ENCODE results near the gene EFNA1. TPM values are rescaled to one million over a fixed set of nuclear protein-coding genes. Genes with fewer than 3 reads are reported as not detected.

Gene EFNA1
- total RNA-seq, 4 donors from 2014 or later, result 125 to 235 (median 185) TPM

DNA sequence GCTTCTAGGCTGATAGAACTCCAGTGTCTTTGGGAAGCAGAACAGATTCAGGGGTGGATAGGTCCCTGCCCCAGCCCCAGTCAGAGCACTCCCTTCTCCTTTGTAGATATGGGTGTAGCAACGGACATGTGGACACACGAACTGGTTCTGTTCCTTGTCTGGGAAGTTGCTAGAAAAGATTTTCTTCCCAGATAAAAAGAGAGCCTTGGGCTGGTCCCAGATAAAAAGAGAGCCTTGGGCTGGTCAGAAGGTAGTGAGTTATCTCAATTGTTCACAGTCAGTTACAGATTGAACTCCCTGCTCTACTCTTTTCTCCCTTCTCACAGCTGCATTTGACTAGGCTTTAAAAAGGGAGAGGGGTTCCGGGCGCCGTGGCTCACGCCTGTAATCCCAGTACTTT lies 7.4 kb upstream of the EFNA1 start:
- intact Hi-C loops (cut with DNase I; ENCODE audit: low total_unique reads), result no loop called here
- WGBS, 2 donors, result 47 to 60% methylated on average over 6 of the region's 6 CpGs

DNA sequence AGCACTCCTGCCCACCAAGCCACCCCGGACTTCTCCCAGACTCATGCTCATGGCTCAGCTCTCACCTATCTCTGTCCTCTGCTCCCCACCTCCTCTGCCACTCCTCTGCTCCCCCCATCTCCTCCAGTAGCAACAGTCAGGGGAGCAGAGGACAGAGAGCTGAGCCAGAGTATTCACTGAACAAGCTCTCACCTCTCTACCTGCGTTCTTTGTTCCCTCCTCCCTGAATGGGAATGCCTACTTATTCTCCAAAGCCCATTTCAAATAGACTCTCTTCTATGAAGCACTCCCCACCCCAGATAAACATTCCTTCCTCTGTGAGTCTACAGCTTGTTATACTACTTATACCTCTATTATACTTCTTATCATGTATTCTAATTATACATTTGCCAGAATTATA lies 6.4 kb upstream of the EFNA1 start:
- 87 to 91% methylated on average over 2 of the region's 2 CpGs for WGBS, 2 donors
- H3K4me3 ChIP-seq (ENCODE audit: low read depth, poor library complexity, severe bottlenecking), result no peak overlapping the region
- no peak for TF ChIP-seq POLR2A (IDR thresholded peaks at IDR 0.05)
- TF ChIP-seq, protein P1, sequence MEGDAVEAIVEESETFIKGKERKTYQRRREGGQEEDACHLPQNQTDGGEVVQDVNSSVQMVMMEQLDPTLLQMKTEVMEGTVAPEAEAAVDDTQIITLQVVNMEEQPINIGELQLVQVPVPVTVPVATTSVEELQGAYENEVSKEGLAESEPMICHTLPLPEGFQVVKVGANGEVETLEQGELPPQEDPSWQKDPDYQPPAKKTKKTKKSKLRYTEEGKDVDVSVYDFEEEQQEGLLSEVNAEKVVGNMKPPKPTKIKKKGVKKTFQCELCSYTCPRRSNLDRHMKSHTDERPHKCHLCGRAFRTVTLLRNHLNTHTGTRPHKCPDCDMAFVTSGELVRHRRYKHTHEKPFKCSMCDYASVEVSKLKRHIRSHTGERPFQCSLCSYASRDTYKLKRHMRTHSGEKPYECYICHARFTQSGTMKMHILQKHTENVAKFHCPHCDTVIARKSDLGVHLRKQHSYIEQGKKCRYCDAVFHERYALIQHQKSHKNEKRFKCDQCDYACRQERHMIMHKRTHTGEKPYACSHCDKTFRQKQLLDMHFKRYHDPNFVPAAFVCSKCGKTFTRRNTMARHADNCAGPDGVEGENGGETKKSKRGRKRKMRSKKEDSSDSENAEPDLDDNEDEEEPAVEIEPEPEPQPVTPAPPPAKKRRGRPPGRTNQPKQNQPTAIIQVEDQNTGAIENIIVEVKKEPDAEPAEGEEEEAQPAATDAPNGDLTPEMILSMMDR (IDR thresholded peaks at IDR 0.05), result no peak
- intact Hi-C loops (cut with DNase I; ENCODE audit: low total_unique reads), result no loop called here
- DNase-seq (ENCODE audit: low spot score in 2 of 2), result no peak

More for the DNA sequence above, 7.4 kb upstream of the EFNA1 start:
- DNase-seq (ENCODE audit: low spot score in 2 of 2), result no peak
- TF ChIP-seq POLR2A (IDR thresholded peaks at IDR 0.05), result no peak
- TF ChIP-seq, protein P1 (IDR thresholded peaks at IDR 0.05), result no peak
- no peak overlapping the region for H3K4me3 ChIP-seq (ENCODE audit: low read depth, poor library complexity, severe bottlenecking)

DNA sequence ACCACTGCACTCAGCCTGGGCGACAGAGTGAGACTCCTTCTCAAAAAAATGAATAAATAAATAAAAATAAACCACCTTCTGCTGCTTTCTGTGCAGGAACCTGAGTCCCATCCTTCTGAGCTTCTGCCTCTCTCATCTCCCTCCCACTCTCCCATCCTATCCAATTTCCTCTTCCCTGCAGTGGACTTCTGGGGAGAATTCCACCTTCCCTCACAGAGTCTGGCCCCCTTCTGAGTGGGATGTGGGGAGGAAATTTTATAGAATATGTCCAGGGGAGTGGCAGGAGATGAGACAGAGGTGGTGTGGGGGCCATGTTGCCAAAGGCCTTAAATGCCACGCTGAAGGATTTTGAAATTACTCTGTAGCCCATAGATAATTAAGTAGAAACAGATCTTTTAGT lies 5.4 kb upstream of the EFNA1 start:
- TF ChIP-seq, protein P1 (IDR thresholded peaks at IDR 0.05), result no peak
- no peak for TF ChIP-seq POLR2A (IDR thresholded peaks at IDR 0.05)
- H3K4me3 ChIP-seq (ENCODE audit: low read depth, poor library complexity, severe bottlenecking), result no peak overlapping the region
- intact Hi-C loops (cut with DNase I; ENCODE audit: low total_unique reads), result no loop called here
- DNase-seq (ENCODE audit: low spot score in 2 of 2), result no peak
- 84 to 85% methylated on average over 2 of the region's 2 CpGs for WGBS, 2 donors

DNA sequence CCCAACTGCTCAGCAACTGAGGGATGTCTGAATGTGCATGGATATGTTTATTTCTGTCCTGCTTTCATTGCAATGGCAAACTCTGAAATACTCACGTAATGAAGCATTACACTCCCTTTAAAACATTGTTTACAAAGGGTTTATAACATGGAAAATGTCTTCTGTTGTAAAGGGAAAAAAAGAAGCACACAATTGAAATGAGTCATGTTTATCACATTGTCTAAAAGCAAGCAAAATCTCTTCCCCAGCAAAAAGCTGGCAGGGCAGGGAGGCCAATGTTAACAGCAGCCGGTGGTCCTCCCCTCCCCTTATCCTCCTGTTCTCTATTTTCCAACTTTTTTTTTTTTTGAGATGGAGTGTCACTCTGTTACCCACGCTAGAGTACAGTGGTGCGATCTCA lies 3.9 kb upstream of the EFNA1 start:
- WGBS, 2 donors, result 68 to 71% methylated on average over 4 of the region's 4 CpGs
- DNase-seq (ENCODE audit: low spot score in 2 of 2), result no peak
- intact Hi-C loops (cut with DNase I; ENCODE audit: low total_unique reads), result no loop called here
- no peak overlapping the region for H3K4me3 ChIP-seq (ENCODE audit: low read depth, poor library complexity, severe bottlenecking)
- TF ChIP-seq POLR2A (IDR thresholded peaks at IDR 0.05), result no peak
- TF ChIP-seq, protein P1 (IDR thresholded peaks at IDR 0.05), result no peak

GRCh38 chr1:155124503-155125463 lies 2.9 kb upstream of the EFNA1 start:
- TF ChIP-seq POLR2A (IDR thresholded peaks at IDR 0.05), result no peak
- TF ChIP-seq, protein P1 (IDR thresholded peaks at IDR 0.05), result no peak
- 50 to 59% methylated on average over 11 to 16 of the region's 16 CpGs for WGBS, 2 donors
- intact Hi-C loops (cut with DNase I; ENCODE audit: low total_unique reads), result no loop called here
- DNase-seq (ENCODE audit: low spot score in 2 of 2), result no peak
- no peak overlapping the region for H3K4me3 ChIP-seq (ENCODE audit: low read depth, poor library complexity, severe bottlenecking)
